ENCODE results near the gene HSPB3. TPM values are rescaled to one million over a fixed set of nuclear protein-coding genes. Genes with fewer than 3 reads are reported as not detected.

Gene HSPB3, protein sequence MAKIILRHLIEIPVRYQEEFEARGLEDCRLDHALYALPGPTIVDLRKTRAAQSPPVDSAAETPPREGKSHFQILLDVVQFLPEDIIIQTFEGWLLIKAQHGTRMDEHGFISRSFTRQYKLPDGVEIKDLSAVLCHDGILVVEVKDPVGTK
- polyA plus RNA-seq (2011; rRNA removed) (not detected in 2 replicates), polyA plus RNA-seq (2017; fragmentation: RNase III; extraction: RNeasy Plus Mini Kit Qiagen cat#74134 plus additional on column Dnase treatment) (not detected in 3 replicates), polyA minus RNA-seq (2011; rRNA and poly(A)+ RNA removed) (not detected in 2 replicates)
- polyA plus RNA-seq (2012; cell fraction: cytosol; rRNA removed): not detected in 2 replicates
- polyA plus RNA-seq (2012; cell fraction: nucleus; rRNA removed): 0.07 TPM in 1 of 2 replicates, not detected in the other

DNA sequence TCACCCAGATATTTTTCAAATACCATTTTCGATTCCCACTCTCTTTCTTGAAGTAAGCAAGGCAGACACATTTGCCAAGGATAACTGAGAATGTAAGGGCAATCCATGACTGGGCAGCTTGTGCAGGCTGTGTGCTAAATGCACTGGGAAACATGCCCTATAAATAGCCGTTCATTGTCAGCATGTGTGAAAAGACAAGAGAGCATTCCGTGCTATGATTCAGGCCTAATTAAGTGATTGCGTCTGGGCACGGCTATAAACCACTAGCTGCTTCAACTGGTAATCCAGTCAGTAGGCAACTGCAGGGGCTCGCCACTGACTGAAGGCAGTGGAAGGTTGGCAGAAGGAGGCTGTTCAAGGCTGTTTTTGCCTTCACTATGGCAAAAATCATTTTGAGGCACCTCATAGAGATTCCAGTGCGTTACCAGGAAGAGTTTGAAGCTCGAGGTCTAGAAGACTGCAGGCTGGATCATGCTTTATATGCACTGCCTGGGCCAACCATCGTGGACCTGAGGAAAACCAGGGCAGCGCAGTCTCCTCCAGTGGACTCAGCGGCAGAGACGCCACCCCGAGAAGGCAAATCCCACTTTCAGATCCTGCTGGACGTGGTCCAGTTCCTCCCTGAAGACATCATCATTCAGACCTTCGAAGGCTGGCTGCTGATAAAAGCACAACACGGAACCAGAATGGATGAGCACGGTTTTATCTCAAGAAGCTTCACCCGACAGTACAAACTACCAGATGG lies at the start of gene HSPB3:
HSPB3 (plus strand) TSS at position 287 of the 745 bp plus-strand sequence; CDS start at position 378, 91 bp downstream.
- no peak for TF ChIP-seq POLR2A (IDR thresholded peaks at IDR 0.05; ENCODE audit: low read length)
- TF ChIP-seq HEYL (CRISPR knock-in tag; IDR thresholded peaks at IDR 0.05): no peak
- no peak for TF ChIP-seq NFE2L2 (conservative IDR thresholded peaks at IDR 0.05; ENCODE audit: low read length)
- no peak for TF ChIP-seq RAD21 (conservative IDR thresholded peaks at IDR 0.05 in 1 of 2, IDR thresholded peaks at IDR 0.05 in 1 of 2)
- TF ChIP-seq BHLHE40 (IDR thresholded peaks at IDR 0.05; ENCODE audit: low read depth, low read length): no peak
- TF ChIP-seq, protein P1, sequence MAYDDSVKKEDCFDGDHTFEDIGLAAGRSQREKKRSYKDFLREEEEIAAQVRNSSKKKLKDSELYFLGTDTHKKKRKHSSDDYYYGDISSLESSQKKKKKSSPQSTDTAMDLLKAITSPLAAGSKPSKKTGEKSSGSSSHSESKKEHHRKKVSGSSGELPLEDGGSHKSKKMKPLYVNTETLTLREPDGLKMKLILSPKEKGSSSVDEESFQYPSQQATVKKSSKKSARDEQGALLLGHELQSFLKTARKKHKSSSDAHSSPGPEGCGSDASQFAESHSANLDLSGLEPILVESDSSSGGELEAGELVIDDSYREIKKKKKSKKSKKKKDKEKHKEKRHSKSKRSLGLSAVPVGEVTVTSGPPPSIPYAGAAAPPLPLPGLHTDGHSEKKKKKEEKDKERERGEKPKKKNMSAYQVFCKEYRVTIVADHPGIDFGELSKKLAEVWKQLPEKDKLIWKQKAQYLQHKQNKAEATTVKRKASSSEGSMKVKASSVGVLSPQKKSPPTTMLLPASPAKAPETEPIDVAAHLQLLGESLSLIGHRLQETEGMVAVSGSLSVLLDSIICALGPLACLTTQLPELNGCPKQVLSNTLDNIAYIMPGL (CRISPR knock-in tag; IDR thresholded peaks at IDR 0.05; ENCODE audit: borderline replicate concordance): no peak
- no peak for TF ChIP-seq MAZ (IDR thresholded peaks at IDR 0.05; ENCODE audit: borderline replicate concordance, low read depth, low read length)
- TF ChIP-seq CBX2 (IDR thresholded peaks at IDR 0.05; ENCODE audit: borderline replicate concordance, low read depth): no peak
- no peak for TF ChIP-seq TFCP2L1 (CRISPR knock-in tag; IDR thresholded peaks at IDR 0.05)
- no peak for TF ChIP-seq FOXS1 (CRISPR knock-in tag; IDR thresholded peaks at IDR 0.05)
- TF ChIP-seq, protein P2, sequence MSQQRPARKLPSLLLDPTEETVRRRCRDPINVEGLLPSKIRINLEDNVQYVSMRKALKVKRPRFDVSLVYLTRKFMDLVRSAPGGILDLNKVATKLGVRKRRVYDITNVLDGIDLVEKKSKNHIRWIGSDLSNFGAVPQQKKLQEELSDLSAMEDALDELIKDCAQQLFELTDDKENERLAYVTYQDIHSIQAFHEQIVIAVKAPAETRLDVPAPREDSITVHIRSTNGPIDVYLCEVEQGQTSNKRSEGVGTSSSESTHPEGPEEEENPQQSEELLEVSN (IDR thresholded peaks at IDR 0.05; ENCODE audit: borderline replicate concordance, low read depth): no peak
- TF ChIP-seq GATA3 (IDR thresholded peaks at IDR 0.05; ENCODE audit: borderline replicate concordance): no peak
- TF ChIP-seq EP300 (IDR thresholded peaks at IDR 0.05): no peak
- no peak for TF ChIP-seq ZSCAN20 (CRISPR knock-in tag; IDR thresholded peaks at IDR 0.05)
- TF ChIP-seq HOXA7 (CRISPR knock-in tag; IDR thresholded peaks at IDR 0.05): no peak
- H3K4me2 ChIP-seq: peak within 1 kb of the TSS; percentile 4; the same call in 2 of the 3 replicates
- no peak for ATAC-seq

DNA sequence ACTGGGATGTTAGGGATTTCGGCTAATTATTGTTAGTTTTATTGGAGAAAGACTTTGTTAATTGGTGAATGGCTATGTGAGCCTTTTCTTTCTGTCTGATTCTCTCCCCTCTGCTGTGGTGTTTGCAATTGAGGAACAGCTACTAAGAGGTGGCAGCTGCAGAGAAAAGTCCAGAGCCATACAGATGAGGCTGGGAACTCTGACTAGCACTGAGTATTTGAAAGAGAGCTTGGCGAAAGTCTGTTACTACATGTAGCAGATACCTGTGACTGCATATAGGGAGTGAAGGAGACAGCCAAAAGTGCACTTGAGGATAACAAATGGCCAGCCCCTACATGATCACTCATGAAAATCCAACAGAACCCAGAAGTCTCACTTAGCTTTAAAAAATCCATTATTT lies 44.3 kb upstream of the HSPB3 start:
- FAIRE-seq: no peak
- TF ChIP-seq CBX2 (IDR thresholded peaks at IDR 0.05; ENCODE audit: borderline replicate concordance, low read depth) (no peak), JUN (IDR thresholded peaks at IDR 0.05) (no peak), EHMT2 (IDR thresholded peaks at IDR 0.05; ENCODE audit: low read depth) (no peak), TP53 (CRISPR knock-in tag; IDR thresholded peaks at IDR 0.05) (no peak)
- TF ChIP-seq, protein P3, sequence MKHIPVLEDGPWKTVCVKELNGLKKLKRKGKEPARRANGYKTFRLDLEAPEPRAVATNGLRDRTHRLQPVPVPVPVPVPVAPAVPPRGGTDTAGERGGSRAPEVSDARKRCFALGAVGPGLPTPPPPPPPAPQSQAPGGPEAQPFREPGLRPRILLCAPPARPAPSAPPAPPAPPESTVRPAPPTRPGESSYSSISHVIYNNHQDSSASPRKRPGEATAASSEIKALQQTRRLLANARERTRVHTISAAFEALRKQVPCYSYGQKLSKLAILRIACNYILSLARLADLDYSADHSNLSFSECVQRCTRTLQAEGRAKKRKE (CRISPR knock-in tag; IDR thresholded peaks at IDR 0.05; ENCODE audit: low read depth): no peak
- ChIA-PET POLR2A (interaction anchor here (0.8 kb wide), 1 partner anchor 101 kb away, joined by 4 read pairs; the partner anchor contains the start of gene ARL15), CTCF (interaction anchor here (3.4 to 5.3 kb wide), 2 partner anchors 9 to 167 kb away, joined by 17 to 22 read pairs; no protein-coding TSS in a partner anchor)
- H3K9me3 ChIP-seq: no peaks in the 10 kb centered on the region
- WGBS (ENCODE audit: missing lambda C conversion rate): 80% methylated on average over 2 of the region's 2 CpGs
- no peak overlapping the region for H3K4me3 ChIP-seq
- DNase-seq (ENCODE audit: low read depth in 1 of 2, low spot score in 1 of 2): no peak
- no peak overlapping the region for H3K4me2 ChIP-seq
- ATAC-seq: no peak
- H3K4me1 ChIP-seq: no peaks in the 10 kb centered on the region
- no peak overlapping the region for H3K27ac ChIP-seq

More for the DNA sequence above, at the start of gene HSPB3:
- CTCF ChIA-PET: interaction anchor here (0.7 to 4.9 kb wide), 6 partner anchors 12 to 218 kb away, joined by 3 to 17 read pairs (median 4); partner anchors contain the start of gene ARL15
- WGBS (ENCODE audit: missing lambda C conversion rate): 91% methylated on average over 18 of the region's 18 CpGs
- Histone ChIP-seq H3K4me3 (no peak within 1 kb of the TSS), H3K4me1 (peaks cover 43% of the 10 kb centered on the region), H3K27ac (peak within 1 kb of the TSS; percentile 3 to 44; a peak in 2 of 6 replicates), H3K9me3 (no peaks in the 10 kb centered on the region)
- POLR2A ChIA-PET: no interaction called here
- DNase-seq (ENCODE audit: low read depth in 1 of 2, low spot score in 1 of 2) (no peak), FAIRE-seq (no peak)

All from A549 (cell line).